H9 (cell line): ENCODE measurements around the gene NUP188. TPM values are rescaled to one million over a fixed set of nuclear protein-coding genes. Genes with fewer than 3 reads are reported as not detected.

ENCODE experiments used
- DNase-seq: peaks from one replicate; pipeline ENCODE4 v3.0.0-alpha.2; 2017
- H2AFZ ChIP-seq: one replicate; pipeline ENCODE4 v1.6.1; 2013; ENCODE audit warnings: mild to moderate bottlenecking, low read length, control low read depth, moderate library complexity
- H2AK5ac ChIP-seq: 2 replicates; pipeline ENCODE4 v1.6.1; 2013; ENCODE audit warnings: low read length, control low read depth, mixed read lengths; ENCODE audit not compliant: insufficient read length
- H2BK120ac ChIP-seq: one replicate; pipeline ENCODE4 v1.6.1; 2013; ENCODE audit warnings: low read depth, mild to moderate bottlenecking, low read length, control low read depth, inconsistent platforms; ENCODE audit not compliant: poor library complexity, severe bottlenecking
- H2BK12ac ChIP-seq: 2 replicates; pipeline ENCODE4 v1.6.1; 2013; ENCODE audit warnings: low read length, control low read depth, mixed read lengths, low read depth; ENCODE audit not compliant: insufficient read length
- H2BK15ac ChIP-seq: 2 replicates; pipeline ENCODE4 v1.6.1; 2013; ENCODE audit warnings: low read depth, low read length, control low read depth
- H2BK20ac ChIP-seq: one replicate; pipeline ENCODE4 v1.6.1; 2013; ENCODE audit warnings: low read depth, mild to moderate bottlenecking, low read length, control low read depth, inconsistent platforms; ENCODE audit not compliant: poor library complexity, severe bottlenecking
- H2BK5ac ChIP-seq: 2 replicates; pipeline ENCODE4 v1.6.1; 2013; ENCODE audit warnings: low read length, control low read depth, mixed read lengths; ENCODE audit not compliant: insufficient read length
- H3K14ac ChIP-seq: 2 replicates; pipeline ENCODE4 v1.6.1; 2013; ENCODE audit warnings: low read length, control low read depth; ENCODE audit not compliant: insufficient read depth
- H3K18ac ChIP-seq: 2 replicates; pipeline ENCODE4 v1.6.1; 2013; ENCODE audit warnings: low read depth, mild to moderate bottlenecking, mixed read lengths, low read length, control low read depth; ENCODE audit not compliant: insufficient read length
- H3K23ac ChIP-seq: 2 replicates; pipeline ENCODE4 v1.6.1; 2013; ENCODE audit warnings: low read length, control low read depth, mixed read lengths, low read depth; ENCODE audit not compliant: insufficient read length
- H3K23me2 ChIP-seq: 2 replicates; pipeline ENCODE4 v1.6.1; 2013; ENCODE audit warnings: low read depth, mild to moderate bottlenecking, mixed read lengths, low read length, control low read depth; ENCODE audit not compliant: insufficient read length, poor library complexity, severe bottlenecking
- H3K27ac ChIP-seq: 2 replicates; pipeline ENCODE4 v1.5.1; 2013; ENCODE audit warnings: low read length, control low read depth, mixed read lengths, low read depth; ENCODE audit not compliant: insufficient read length
- H3K27me3 ChIP-seq: 2 replicates; pipeline ENCODE4 v1.6.1; 2013; ENCODE audit warnings: low read length, control low read depth, inconsistent platforms; ENCODE audit not compliant: insufficient read depth
- H3K4ac ChIP-seq: 2 replicates; pipeline ENCODE4 v1.6.1; 2013; ENCODE audit warnings: low read depth, mild to moderate bottlenecking, control low read depth, inconsistent platforms, low read length, moderate library complexity
- H3K4me1 ChIP-seq: 2 replicates; pipeline ENCODE4 v1.6.1; 2013; ENCODE audit warnings: low read length, control low read depth, inconsistent platforms; ENCODE audit not compliant: insufficient read depth
- H3K4me2 ChIP-seq: 2 replicates; pipeline ENCODE4 v1.6.1; 2013; ENCODE audit warnings: low read length, control low read depth, mixed read lengths; ENCODE audit not compliant: insufficient read length, insufficient read depth
- H3K56ac ChIP-seq: 2 replicates; pipeline ENCODE4 v1.6.1; 2013; ENCODE audit warnings: low read depth, mild to moderate bottlenecking, mixed read lengths, low read length, control low read depth; ENCODE audit not compliant: insufficient read length
- H3K79me1 ChIP-seq: 2 replicates; pipeline ENCODE4 v1.6.1; 2013; ENCODE audit warnings: low read depth, mild to moderate bottlenecking, moderate library complexity, low read length, control low read depth, inconsistent platforms; ENCODE audit not compliant: insufficient read depth, poor library complexity, severe bottlenecking
- H3K79me2 ChIP-seq: 2 replicates; pipeline ENCODE4 v1.6.1; 2013; ENCODE audit warnings: low read length, control low read depth, inconsistent platforms; ENCODE audit not compliant: insufficient read depth
- H3K9ac ChIP-seq: 2 replicates; pipeline ENCODE4 v1.6.1; 2013; ENCODE audit warnings: low read length, control low read depth, mixed read lengths; ENCODE audit not compliant: insufficient read length; ENCODE audit errors: extremely low read depth
- H3K9me3 ChIP-seq: one replicate; pipeline ENCODE4 v1.6.1; 2013; ENCODE audit warnings: low read depth, low read length, inconsistent platforms; ENCODE audit not compliant: control insufficient read depth
- H3T11ph ChIP-seq: one replicate; pipeline ENCODE4 v1.6.1; 2013; ENCODE audit warnings: mild to moderate bottlenecking, low read length, control low read depth, inconsistent platforms
- H4K20me1 ChIP-seq: one replicate; pipeline ENCODE4 v1.6.1; 2013; ENCODE audit not compliant: control insufficient read depth, insufficient read length, insufficient read depth
- H4K5ac ChIP-seq: 2 replicates; pipeline ENCODE4 v1.6.1; 2013; ENCODE audit warnings: low read depth, mild to moderate bottlenecking, mixed read lengths, low read length, control low read depth; ENCODE audit not compliant: insufficient read length
- H4K8ac ChIP-seq: replicated peaks from 2 replicates; pipeline ENCODE4 v1.6.1; 2013; ENCODE audit warnings: low read length, control low read depth, mixed read lengths, low read depth; ENCODE audit not compliant: insufficient read length
- H4K91ac ChIP-seq: 2 replicates; pipeline ENCODE4 v1.6.1; 2013; ENCODE audit warnings: low read depth, mild to moderate bottlenecking, moderate library complexity, mixed read lengths, low read length, control low read depth; ENCODE audit not compliant: insufficient read length
- H3K27ac Mint-ChIP-seq, 3 experiments: 2 replicates in 2 of 3; 3 replicates in 1 of 3; pipeline ENCODE4 v1.8.0; 2020 to 2021; ENCODE audit warnings: mixed read lengths in 3 of 3, mild to moderate bottlenecking in 1 of 3, moderate library complexity in 1 of 3
- H3K27me3 Mint-ChIP-seq: 2 replicates; pipeline ENCODE4 v1.8.0; 2021; ENCODE audit warnings: low read depth, mild to moderate bottlenecking, moderate library complexity, mixed read lengths
- H3K36me3 Mint-ChIP-seq, 3 experiments: 2 replicates in 2 of 3; 3 replicates in 1 of 3; pipeline ENCODE4 v1.8.0; 2020 to 2021; ENCODE audit warnings: low read depth in 3 of 3, mixed read lengths in 3 of 3; ENCODE audit not compliant: insufficient read depth in 1 of 3
- H3K4me1 Mint-ChIP-seq, 2 experiments: 2 replicates each; pipeline ENCODE4 v1.8.0; 2020; ENCODE audit warnings: mixed read lengths in 2 of 2
- H3K4me3 Mint-ChIP-seq, 2 experiments: 2 replicates in 1 of 2; 3 replicates in 1 of 2; pipeline ENCODE4 v1.8.0; 2020 to 2021; ENCODE audit warnings: mild to moderate bottlenecking in 2 of 2, mixed read lengths in 2 of 2, moderate library complexity in 1 of 2
- H3K9me3 Mint-ChIP-seq, 2 experiments: 2 replicates in 1 of 2; 3 replicates in 1 of 2; pipeline ENCODE4 v1.8.0; 2020; ENCODE audit warnings: mild to moderate bottlenecking in 2 of 2, mixed read lengths in 2 of 2, moderate library complexity in 1 of 2
- CTCF ChIP-seq: fragments of 200-600 bp; sonication (generic); conservative IDR thresholded peaks from 3 replicates; pipeline ENCODE4 v1.8.0; 2021; ENCODE audit warnings: antibody characterized with exemption, mild to moderate bottlenecking
- WGBS: extraction: QIAGEN DNeasy Blood & Tissue Kit; methylation state at CpG from one replicate; pipeline ENCODE4 v1.1.7; 2013; ENCODE audit warnings: missing lambda C conversion rate, low lambda C conversion rate, mixed read lengths; ENCODE audit not compliant: insufficient read length; ENCODE audit errors: extremely low coverage; 5-methylcytosine and 5-hydroxymethylcytosine counted together
- total RNA-seq: library from RNA; stranded (reverse); gene quantifications from 2 replicates; pipeline ENCODE4 v1.2.1, GENCODE V29; 2021

Gene NUP188
- total RNA-seq, 1 experiment from 2014 or later, result 101 TPM

DNA sequence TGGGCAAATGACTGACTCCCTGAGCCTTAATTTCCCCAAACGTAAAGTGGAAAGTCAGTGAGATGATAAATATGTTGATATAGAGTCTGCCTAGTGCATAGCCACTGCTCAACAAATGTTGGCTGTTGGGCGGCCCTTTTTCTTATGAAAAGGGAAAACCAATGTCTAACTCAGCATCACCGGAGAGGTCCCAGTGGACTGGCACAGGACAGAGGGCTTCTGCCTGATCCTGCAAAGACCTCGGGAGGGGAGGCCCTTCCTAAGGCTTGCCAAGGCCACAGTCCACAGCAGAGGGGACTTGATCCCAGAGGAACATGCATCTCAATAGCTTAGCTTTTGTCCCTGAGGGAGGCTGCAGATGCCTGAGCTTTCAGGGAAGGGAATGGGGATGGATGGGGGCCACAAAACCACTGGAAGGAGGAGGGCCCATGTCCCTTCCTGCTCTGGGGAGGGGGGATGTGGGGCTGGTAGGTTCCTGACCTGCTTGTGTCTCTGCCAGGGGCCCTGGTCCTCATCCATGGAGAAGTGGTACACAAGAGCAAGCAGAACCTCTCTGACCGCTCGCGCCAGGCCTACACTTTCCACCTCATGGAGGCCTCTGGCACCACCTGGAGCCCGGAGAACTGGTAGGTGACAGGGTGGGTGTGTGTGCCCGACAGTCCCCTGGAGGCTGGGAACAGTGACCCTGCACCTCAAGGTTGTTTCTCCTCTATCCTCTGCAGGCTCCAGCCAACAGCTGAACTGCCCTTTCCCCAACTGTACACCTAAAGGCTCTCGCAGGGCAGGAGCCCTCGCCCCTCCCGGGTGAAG, 6.3 kb upstream of the NUP188 start:
- H3K9me3 ChIP-seq, result no peaks in the 10 kb centered on the region
- no peaks in the 10 kb centered on the region for H4K20me1 ChIP-seq
- H3K4me1 ChIP-seq, result no peaks in the 10 kb centered on the region
- no peak overlapping the region for H4K91ac ChIP-seq
- H2AFZ ChIP-seq, result no peak overlapping the region
- H3K4me2 ChIP-seq, result no peak overlapping the region
- no CpG with 5 or more reads among the region's 12 CpGs for WGBS
- H2BK12ac ChIP-seq, result no peak overlapping the region
- no peak overlapping the region for H3K23ac ChIP-seq
- no peaks in the 10 kb centered on the region for H3K79me1 ChIP-seq
- H3K18ac ChIP-seq, result no peak overlapping the region
- H3K79me2 ChIP-seq, result no peaks in the 10 kb centered on the region
- no peak overlapping the region for H2BK15ac ChIP-seq
- H4K8ac ChIP-seq, result no peak overlapping the region
- Mint-ChIP-seq H3K36me3 (peaks cover 6 to 8% (median 7%) of the 10 kb centered on the region in 3 experiments; a peak in 6 of 7 replicates), H3K27me3 (peaks cover under 1% of the 10 kb centered on the region; the same call in 1 of the 2 replicates), H3K27ac (no peak overlapping the region; a peak in 2 of 7 replicates), H3K4me3 (no peak overlapping the region), H3K4me1 (peaks cover 2 to 5% of the 10 kb centered on the region in 2 experiments), H3K9me3 (no peaks in the 10 kb centered on the region)
- H2BK120ac ChIP-seq, result no peak overlapping the region
- no peak overlapping the region for H3K4ac ChIP-seq
- H3K27ac ChIP-seq, result no peak overlapping the region
- H2BK5ac ChIP-seq, result no peak overlapping the region
- H2AK5ac ChIP-seq, result no peak overlapping the region
- no peak overlapping the region for H3K56ac ChIP-seq
- H3K14ac ChIP-seq, result no peak overlapping the region
- no peak for TF ChIP-seq CTCF
- H4K5ac ChIP-seq, result no peak overlapping the region
- H3T11ph ChIP-seq, result no peak overlapping the region
- DNase-seq, result no peak
- no peak overlapping the region for H2BK20ac ChIP-seq
- no peaks in the 10 kb centered on the region for H3K27me3 ChIP-seq
- H3K23me2 ChIP-seq, result no peaks in the 10 kb centered on the region
- H3K9ac ChIP-seq, result no peak overlapping the region
